ENCODE data around the gene NCAM1. TPM values are rescaled to one million over a fixed set of nuclear protein-coding genes. Genes with fewer than 3 reads are reported as not detected.

Gene NCAM1
- polyA plus RNA-seq, 1 donor (not counting 4 experiments of a cell fraction or from before 2014, with no cell fraction given) = 0.04 TPM

DNA sequence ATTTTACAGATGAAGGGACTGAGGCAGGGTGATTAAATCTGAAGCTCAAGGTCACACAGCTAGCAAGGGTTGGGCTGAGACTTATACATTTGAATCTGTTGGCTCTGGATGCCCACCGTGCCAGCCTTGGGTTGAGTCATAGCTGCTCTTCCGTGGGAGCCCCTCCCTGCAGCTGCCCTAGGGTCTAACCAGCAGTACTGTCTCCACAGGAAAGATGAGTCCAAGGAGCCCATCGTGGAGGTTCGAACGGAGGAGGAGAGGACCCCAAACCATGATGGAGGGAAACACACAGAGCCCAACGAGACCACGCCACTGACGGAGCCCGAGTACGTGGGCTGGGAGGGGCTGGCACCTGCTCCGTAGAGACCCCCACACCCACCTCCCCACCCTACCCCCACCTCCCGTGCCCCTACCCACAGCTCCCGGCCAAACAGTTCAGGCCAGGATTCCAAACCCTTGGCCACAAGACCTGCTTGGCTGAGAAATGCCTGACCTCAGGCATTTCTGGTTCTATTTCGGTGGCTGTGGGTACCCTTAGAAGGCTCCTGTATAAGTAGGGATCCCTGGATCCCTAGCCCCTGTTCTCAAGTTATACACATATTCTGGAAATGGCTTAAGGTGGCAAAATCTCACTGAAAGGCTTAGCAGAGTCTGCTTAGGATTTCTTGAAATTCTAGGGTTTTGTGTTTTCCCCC lies 310.5 kb downstream of the NCAM1 start:
- no peak for DNase-seq (ENCODE audit: low read depth, low spot score)
- H3K4me3 ChIP-seq (ENCODE audit: control insufficient read depth in 2 of 3, extremely low read depth in 1 of 3, insufficient read depth in 2 of 3, low read depth in 1 of 3, low read length in 3 of 3) = no peak overlapping the region
- no peaks in the 10 kb centered on the region for H3K79me2 ChIP-seq (ENCODE audit: control insufficient read depth, insufficient read depth, low read length)
- H3K9ac ChIP-seq (ENCODE audit: control insufficient read depth, extremely low read depth, insufficient read depth, low read length) = no peak overlapping the region
- H3K27me3 ChIP-seq (ENCODE audit: control insufficient read depth, extremely low read depth, insufficient read depth, low read length) = no peaks in the 10 kb centered on the region
- no peak overlapping the region for H2AFZ ChIP-seq (ENCODE audit: control insufficient read depth, low read length)
- H3K4me2 ChIP-seq (ENCODE audit: control insufficient read depth, extremely low read depth, insufficient read depth, low read depth, low read length) = no peak overlapping the region
- dilution Hi-C loops (cut with MboI; ENCODE audit: extremely low pct_ligation_motif_present, low sequenced_read_pairs) = no loop called here
- no peak for FAIRE-seq
- no peaks in the 10 kb centered on the region for H3K36me3 ChIP-seq (ENCODE audit: control insufficient read depth in 2 of 2, extremely low read depth in 1 of 2, insufficient read depth in 2 of 2, low read length in 2 of 2)
- no peak for TF ChIP-seq EZH2 (IDR thresholded peaks at IDR 0.05; ENCODE audit: low read length)
- no peak for TF ChIP-seq CTCF (optimal IDR thresholded peaks at IDR 0.05 in 1 of 3, IDR thresholded peaks at IDR 0.05 in 1 of 3, conservative IDR thresholded peaks at IDR 0.05 in 1 of 3; ENCODE audit: extremely low read depth in 1 of 3, insufficient read depth in 2 of 3, low read length in 3 of 3)
- no peaks in the 10 kb centered on the region for H3K4me1 ChIP-seq (ENCODE audit: control insufficient read depth, extremely low read depth, insufficient read depth, low read length)
- no peaks in the 10 kb centered on the region for H3K9me3 ChIP-seq (ENCODE audit: control insufficient read depth, low read depth, low read length)
- H3K9me1 ChIP-seq (ENCODE audit: control insufficient read depth, extremely low read depth, insufficient read depth, low read length) = no peaks in the 10 kb centered on the region
- no peaks in the 10 kb centered on the region for H4K20me1 ChIP-seq (ENCODE audit: control insufficient read depth, extremely low read depth, insufficient read depth, low read length)
- H3K27ac ChIP-seq (ENCODE audit: control insufficient read depth, insufficient read depth, low read length) = no peak overlapping the region

- no peak overlapping the region for H3K4me2 ChIP-seq (ENCODE audit: control insufficient read depth, extremely low read depth, insufficient read depth, low read depth, low read length)
- DNase-seq (ENCODE audit: low read depth, low spot score) = no peak
- FAIRE-seq = no peak
- no peak overlapping the region for H2AFZ ChIP-seq (ENCODE audit: control insufficient read depth, low read length)
- no peak overlapping the region for H3K9ac ChIP-seq (ENCODE audit: control insufficient read depth, extremely low read depth, insufficient read depth, low read length)
- H3K9me3 ChIP-seq (ENCODE audit: control insufficient read depth, low read depth, low read length) = no peaks in the 10 kb centered on the region
- H3K27me3 ChIP-seq (ENCODE audit: control insufficient read depth, extremely low read depth, insufficient read depth, low read length) = no peaks in the 10 kb centered on the region
- H3K4me3 ChIP-seq (ENCODE audit: control insufficient read depth in 2 of 3, extremely low read depth in 1 of 3, insufficient read depth in 2 of 3, low read depth in 1 of 3, low read length in 3 of 3) = no peak overlapping the region
- dilution Hi-C loops (cut with MboI; ENCODE audit: extremely low pct_ligation_motif_present, low sequenced_read_pairs) = no loop called here
- no peak for TF ChIP-seq CTCF (optimal IDR thresholded peaks at IDR 0.05 in 1 of 3, IDR thresholded peaks at IDR 0.05 in 1 of 3, conservative IDR thresholded peaks at IDR 0.05 in 1 of 3; ENCODE audit: extremely low read depth in 1 of 3, insufficient read depth in 2 of 3, low read length in 3 of 3)
- no peak for TF ChIP-seq EZH2 (IDR thresholded peaks at IDR 0.05; ENCODE audit: low read length)
- no peak overlapping the region for H3K27ac ChIP-seq (ENCODE audit: control insufficient read depth, insufficient read depth, low read length)
- H3K79me2 ChIP-seq (ENCODE audit: control insufficient read depth, insufficient read depth, low read length) = no peaks in the 10 kb centered on the region
- no peaks in the 10 kb centered on the region for H3K9me1 ChIP-seq (ENCODE audit: control insufficient read depth, extremely low read depth, insufficient read depth, low read length)
- no peaks in the 10 kb centered on the region for H3K36me3 ChIP-seq (ENCODE audit: control insufficient read depth in 2 of 2, extremely low read depth in 1 of 2, insufficient read depth in 2 of 2, low read length in 2 of 2)
- no peaks in the 10 kb centered on the region for H3K4me1 ChIP-seq (ENCODE audit: control insufficient read depth, extremely low read depth, insufficient read depth, low read length)
- no peaks in the 10 kb centered on the region for H4K20me1 ChIP-seq (ENCODE audit: control insufficient read depth, extremely low read depth, insufficient read depth, low read length)
Observed at GRCh38 chr11:113272281-113272680, 311.1 kb downstream of the NCAM1 start.
